ENCODE measurements around the gene CDK14. TPM values are rescaled to one million over a fixed set of nuclear protein-coding genes. Genes with fewer than 3 reads are reported as not detected.

The CDK14 gene
- total and polyA plus RNA-seq, 2 of the 8 experiments (the other 6 are each of a cell fraction or from before 2014, with no cell fraction given): 5.5 to 47.3 TPM

DNA sequence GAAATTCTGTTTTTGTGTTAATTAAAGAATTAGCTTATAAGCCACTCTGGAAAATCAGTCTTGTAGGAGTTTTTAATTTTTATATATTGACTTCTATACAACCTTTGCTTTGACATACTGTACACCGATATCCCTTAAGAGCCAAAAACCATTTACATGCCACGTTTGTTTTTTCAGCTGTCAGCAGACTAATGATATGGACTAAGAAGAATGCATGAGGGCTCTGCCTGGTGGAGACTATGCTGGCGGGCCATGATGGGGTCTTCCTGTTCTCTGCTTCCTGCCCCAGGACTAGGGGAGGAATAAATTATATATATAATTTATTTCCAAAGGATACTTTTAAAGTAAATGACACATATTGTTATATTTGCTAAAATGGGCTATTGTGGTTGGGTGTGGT lies 96.3 kb downstream of the CDK14 start:
- H4K91ac ChIP-seq (replicated peaks; ENCODE audit: insufficient read length, low read length): no peak overlapping the region
- no peak overlapping the region for H3K4me3 ChIP-seq (ENCODE audit: extremely low read depth in 1 of 4, insufficient read depth in 2 of 4, low read depth in 3 of 4, low read length in 4 of 4)
- H3K18ac ChIP-seq (ENCODE audit: extremely low read depth, low read length): no peak overlapping the region
- no peak overlapping the region for H2BK120ac ChIP-seq (replicated peaks; ENCODE audit: low read depth, low read length)
- H3K4me2 ChIP-seq (ENCODE audit: insufficient read depth in 1 of 2, low read depth in 2 of 2, low read length in 2 of 2): no peak overlapping the region
- no peak overlapping the region for H2AFZ ChIP-seq (ENCODE audit: low read length)
- no peak overlapping the region for H3K4ac ChIP-seq (replicated peaks; ENCODE audit: insufficient read length, low read depth, low read length)
- no peaks in the 10 kb centered on the region; the same call in 1 of the 2 replicates for H3K23me2 ChIP-seq (ENCODE audit: low read depth, low read length)
- H3K79me2 ChIP-seq (ENCODE audit: control insufficient read depth in 1 of 2, insufficient read depth in 2 of 2, low read length in 2 of 2): no peaks in the 10 kb centered on the region
- no peak overlapping the region for H2AK5ac ChIP-seq (ENCODE audit: low read depth, low read length)
- no peak for TF ChIP-seq HDAC6 (IDR thresholded peaks at IDR 0.05; ENCODE audit: low read depth, low read length)
- TF ChIP-seq CHD2 (IDR thresholded peaks at IDR 0.05; ENCODE audit: low read length): no peak
- no peak overlapping the region for H2BK5ac ChIP-seq (ENCODE audit: low read depth, low read length)
- no peaks in the 10 kb centered on the region for H4K20me1 ChIP-seq (replicated peaks in 1 of 2; ENCODE audit: control insufficient read depth in 1 of 2, insufficient read depth in 2 of 2, low read length in 2 of 2)
- H4K5ac ChIP-seq (ENCODE audit: insufficient read length, low read depth, low read length): no peak overlapping the region
- no peak overlapping the region for H3K9ac ChIP-seq (replicated peaks in 1 of 4; ENCODE audit: extremely low read depth in 1 of 4, low read depth in 3 of 4, low read length in 3 of 4)
- no peak overlapping the region for H3K14ac ChIP-seq (ENCODE audit: insufficient read length)
- no peak overlapping the region for H2BK15ac ChIP-seq (ENCODE audit: low read length)
- WGBS, 2 experiments (ENCODE audit: extremely low coverage in 1 of 2, insufficient coverage in 1 of 2, insufficient read length in 1 of 2, insufficient replicate concordance in 2 of 2, low coverage in 1 of 2, low lambda C conversion rate in 2 of 2, missing lambda C conversion rate in 1 of 2): 67% methylated on average over 3 of the region's 3 CpGs; no CpG with 5 or more reads in 1 of the 2 experiments
- CTCF ChIA-PET (ENCODE audit: partially characterized antibody): interaction anchor here (0.7 to 2.1 kb wide), 4 partner anchors 9 to 342 kb away, joined by 3 to 8 read pairs (median 4); no protein-coding TSS in a partner anchor
- peaks cover 0 to 3% (median under 1%) of the 10 kb centered on the region in 4 experiments; a peak in 4 of 7 replicates for H3K4me1 ChIP-seq (replicated peaks in 1 of 4; ENCODE audit: control insufficient read depth in 3 of 4, insufficient read depth in 4 of 4, low read length in 3 of 4)
- no peak overlapping the region for H3K27ac ChIP-seq (ENCODE audit: low read depth, low read length)
- H2BK12ac ChIP-seq (ENCODE audit: low read depth, low read length): no peak overlapping the region
- no peak overlapping the region for H3K23ac ChIP-seq (ENCODE audit: insufficient read length)
- H3K56ac ChIP-seq (replicated peaks; ENCODE audit: insufficient read length, low read depth, low read length): no peak overlapping the region
- no peaks in the 10 kb centered on the region for H3K9me3 ChIP-seq (ENCODE audit: insufficient read depth in 2 of 2, low read depth in 1 of 2, low read length in 1 of 2)
- no peaks in the 10 kb centered on the region for H3K79me1 ChIP-seq (ENCODE audit: low read depth, low read length)
- DNase-seq (ENCODE audit: low read depth in 1 of 2, low spot score in 2 of 2) (no peak), FAIRE-seq (no peak)
- H4K8ac ChIP-seq (ENCODE audit: extremely low read depth, insufficient read depth, low read length): no peak overlapping the region
- peaks cover 0 to 1% (median 0%) of the 10 kb centered on the region in 4 experiments; a peak in 1 of 7 replicates for H3K27me3 ChIP-seq (replicated peaks in 1 of 4; ENCODE audit: control insufficient read depth in 3 of 4, extremely low read depth in 1 of 4, insufficient read depth in 3 of 4, low read length in 3 of 4)
- H3K36me3 ChIP-seq (ENCODE audit: control insufficient read depth in 2 of 4, insufficient read depth in 4 of 4, low read length in 3 of 4): no peaks in the 10 kb centered on the region
- POLR2A ChIA-PET (ENCODE audit: partially characterized antibody): interaction anchor here (0.6 kb wide), 1 partner anchor 472 kb away, joined by 3 read pairs; no protein-coding TSS in a partner anchor
- no peak overlapping the region for H2BK20ac ChIP-seq (ENCODE audit: low read length)
